DOHH2 (cell line): ENCODE measurements around the gene B3GALT5.

Experiments
- EZH2phosphoT487 ChIP-seq: fragments of 200-600 bp; sonication (generic); IDR thresholded peaks from 2 replicates; pipeline ENCODE4 v1.6.1; 2017; ENCODE audit warnings: borderline replicate concordance, mild to moderate bottlenecking, antibody characterized with exemption, low read length, moderate library complexity, mixed read lengths
- TF ChIP-seq, protein P1 (sequence below): fragments of 200-600 bp; sonication (generic); IDR thresholded peaks from one replicate; pipeline ENCODE4 v1.5.1; 2014; ENCODE audit warnings: antibody characterized with exemption, mild to moderate bottlenecking, low read depth, low read length; ENCODE audit not compliant: poor library complexity, severe bottlenecking

DNA sequence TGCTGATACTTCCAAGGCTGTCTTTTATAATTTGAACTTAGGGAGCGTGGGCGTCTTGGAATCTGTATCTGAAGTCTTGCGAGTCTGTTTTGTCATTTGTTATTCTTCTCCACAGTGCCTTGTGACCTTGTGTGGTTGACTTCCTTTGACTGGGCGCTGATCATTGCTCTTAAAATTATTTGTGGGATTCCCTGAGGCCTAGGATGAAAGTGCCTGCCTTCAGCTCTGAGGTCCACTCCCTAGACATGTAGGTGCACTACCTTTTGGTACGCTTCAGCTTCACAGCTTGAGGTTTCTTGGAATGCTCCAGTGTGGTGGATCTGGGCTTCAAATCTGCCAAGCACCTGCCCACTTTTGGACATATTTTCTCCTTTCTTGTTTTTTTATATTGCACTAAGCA lies 82.0 kb downstream of the B3GALT5 start:
- TF ChIP-seq, protein P1, sequence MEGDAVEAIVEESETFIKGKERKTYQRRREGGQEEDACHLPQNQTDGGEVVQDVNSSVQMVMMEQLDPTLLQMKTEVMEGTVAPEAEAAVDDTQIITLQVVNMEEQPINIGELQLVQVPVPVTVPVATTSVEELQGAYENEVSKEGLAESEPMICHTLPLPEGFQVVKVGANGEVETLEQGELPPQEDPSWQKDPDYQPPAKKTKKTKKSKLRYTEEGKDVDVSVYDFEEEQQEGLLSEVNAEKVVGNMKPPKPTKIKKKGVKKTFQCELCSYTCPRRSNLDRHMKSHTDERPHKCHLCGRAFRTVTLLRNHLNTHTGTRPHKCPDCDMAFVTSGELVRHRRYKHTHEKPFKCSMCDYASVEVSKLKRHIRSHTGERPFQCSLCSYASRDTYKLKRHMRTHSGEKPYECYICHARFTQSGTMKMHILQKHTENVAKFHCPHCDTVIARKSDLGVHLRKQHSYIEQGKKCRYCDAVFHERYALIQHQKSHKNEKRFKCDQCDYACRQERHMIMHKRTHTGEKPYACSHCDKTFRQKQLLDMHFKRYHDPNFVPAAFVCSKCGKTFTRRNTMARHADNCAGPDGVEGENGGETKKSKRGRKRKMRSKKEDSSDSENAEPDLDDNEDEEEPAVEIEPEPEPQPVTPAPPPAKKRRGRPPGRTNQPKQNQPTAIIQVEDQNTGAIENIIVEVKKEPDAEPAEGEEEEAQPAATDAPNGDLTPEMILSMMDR, result no peak
- no peak for TF ChIP-seq EZH2phosphoT487
